IMR-90 (cell line): ENCODE results near the gene ZNF423. TPM values are rescaled to one million over a fixed set of nuclear protein-coding genes. Genes with fewer than 3 reads are reported as not detected.

ENCODE experiments used
- ATAC-seq: fragments of 200-7000 bp; cut with Tn5 transposase; 2 replicates; pipeline ENCODE4 v1.9.1; 2020; ENCODE audit warnings: low read depth, mild to moderate bottlenecking, moderate library complexity
- BruUV-seq: library from RNA; stranded (reverse); fragments of 400-500 nt; replicated peaks from 2 replicates; lab custom pipeline; 2021; lab: Mats Ljungman, UMichigan
- CTCF ChIA-PET: fragments of 300-600 bp; formaldehyde crosslinking; extraction: SDS; loops from one replicate; lab custom pipeline; 2021; ENCODE audit warnings: antibody characterized with exemption; lab: Yijun Ruan, JAX
- POLR2A ChIA-PET: fragments of 300-600 bp; sonication (Branson Sonifier 250); formaldehyde crosslinking; loops from one replicate; lab custom pipeline; 2022; ENCODE audit warnings: antibody characterized with exemption; ENCODE audit not compliant: unreplicated experiment; lab: Charles Lee
- DNase-seq: peaks from one replicate; pipeline ENCODE4 v3.0.0; 2013
- H2AFZ ChIP-seq: replicated peaks from 2 replicates; pipeline ENCODE3; 2013; ENCODE audit warnings: low read length, mild to moderate bottlenecking; ENCODE audit not compliant: poor library complexity
- H2AK5ac ChIP-seq: 2 replicates; pipeline ENCODE4 v1.6.1; 2013; ENCODE audit warnings: low read depth, low read length, inconsistent platforms
- H2AK9ac ChIP-seq: replicated peaks from 2 replicates; pipeline ENCODE3; 2013; ENCODE audit warnings: mild to moderate bottlenecking, low read depth, low read length, moderate library complexity; ENCODE audit not compliant: poor library complexity
- H2BK120ac ChIP-seq: 2 replicates; pipeline ENCODE4 v1.6.1; 2013; ENCODE audit warnings: low read depth, low read length, inconsistent platforms
- H2BK15ac ChIP-seq: 3 replicates; pipeline ENCODE4 v1.6.1; 2013; ENCODE audit warnings: low read depth, low read length, inconsistent platforms
- H2BK20ac ChIP-seq: 2 replicates; pipeline ENCODE4 v1.6.1; 2013; ENCODE audit warnings: low read depth, mild to moderate bottlenecking, inconsistent platforms, low read length, moderate library complexity
- H2BK5ac ChIP-seq: 2 replicates; pipeline ENCODE4 v1.6.1; 2013; ENCODE audit warnings: mild to moderate bottlenecking, low read depth, low read length, inconsistent platforms; ENCODE audit not compliant: poor library complexity, severe bottlenecking
- H3K14ac ChIP-seq: replicated peaks from 2 replicates; pipeline ENCODE4 v1.6.1; 2013; ENCODE audit warnings: low read depth, low read length, inconsistent platforms
- H3K18ac ChIP-seq: 2 replicates; pipeline ENCODE4 v1.6.1; 2013; ENCODE audit warnings: low read depth, low read length, control low read depth
- H3K23ac ChIP-seq: 2 replicates; pipeline ENCODE4 v1.6.1; 2013; ENCODE audit warnings: low read depth, low read length, inconsistent platforms
- H3K27ac ChIP-seq: 2 replicates; pipeline ENCODE4 v1.5.1; 2013; ENCODE audit warnings: mild to moderate bottlenecking, control low read depth, low read length; ENCODE audit not compliant: insufficient read depth
- H3K27me3 ChIP-seq: 2 replicates; pipeline ENCODE4 v1.6.1; 2013; ENCODE audit warnings: low read length; ENCODE audit not compliant: control insufficient read depth, insufficient read depth
- H3K36me3 ChIP-seq: 2 replicates; pipeline ENCODE4 v1.6.1; 2013; ENCODE audit warnings: low read length, mixed read lengths; ENCODE audit not compliant: control insufficient read depth, insufficient read depth
- H3K4ac ChIP-seq: 2 replicates; pipeline ENCODE4 v1.6.1; 2013; ENCODE audit warnings: low read depth, low read length, inconsistent platforms
- H3K4me1 ChIP-seq: 2 replicates; pipeline ENCODE4 v1.6.1; 2013; ENCODE audit warnings: low read length, mixed read lengths; ENCODE audit not compliant: control insufficient read depth, insufficient read depth
- H3K4me2 ChIP-seq: 2 replicates; pipeline ENCODE4 v1.6.1; 2013; ENCODE audit warnings: low read depth, mild to moderate bottlenecking, control low read depth, low read length, moderate library complexity
- H3K4me3 ChIP-seq: 2 replicates; pipeline ENCODE4 v1.5.1; 2013; ENCODE audit warnings: low read depth, mild to moderate bottlenecking, control low read depth, low read length, moderate library complexity; ENCODE audit not compliant: insufficient read depth
- H3K56ac ChIP-seq: 2 replicates; pipeline ENCODE4 v1.6.1; 2013; ENCODE audit warnings: low read length, inconsistent platforms; ENCODE audit not compliant: insufficient read depth; ENCODE audit errors: extremely low read depth
- H3K79me1 ChIP-seq, 2 experiments: 2 replicates each; pipeline ENCODE4 v1.6.1; 2013; ENCODE audit warnings: low read length in 2 of 2, inconsistent platforms in 1 of 2, low read depth in 1 of 2
- H3K9ac ChIP-seq: 2 replicates; pipeline ENCODE4 v1.6.1; 2013; ENCODE audit warnings: low read depth, low read length, control low read depth
- H3K9me1 ChIP-seq: 2 replicates; pipeline ENCODE4 v1.6.1; 2013; ENCODE audit warnings: low read length, inconsistent platforms; ENCODE audit not compliant: insufficient read depth
- H3K9me3 ChIP-seq: 2 replicates; pipeline ENCODE4 v1.6.1; 2013; ENCODE audit warnings: low read length; ENCODE audit not compliant: control insufficient read depth, insufficient read depth
- H4K20me1 ChIP-seq: 2 replicates; pipeline ENCODE4 v1.6.1; 2013; ENCODE audit warnings: low read length, inconsistent platforms; ENCODE audit not compliant: insufficient read depth
- H4K5ac ChIP-seq: 2 replicates; pipeline ENCODE4 v1.6.1; 2013; ENCODE audit warnings: mild to moderate bottlenecking, low read depth, low read length, control low read depth
- H4K8ac ChIP-seq, 2 experiments: 2 replicates each; pipeline ENCODE4 v1.6.1; 2013; ENCODE audit warnings: low read depth in 2 of 2, low read length in 2 of 2, control low read depth in 1 of 2, inconsistent platforms in 1 of 2
- H4K91ac ChIP-seq: 2 replicates; pipeline ENCODE4 v1.6.1; 2013; ENCODE audit warnings: low read depth, low read length, inconsistent platforms; ENCODE audit not compliant: insufficient read depth
- BHLHE40 ChIP-seq: fragments of 150-350 bp; IDR thresholded peaks from 2 replicates; pipeline ENCODE4 v1.6.1; 2016; ENCODE audit warnings: mild to moderate bottlenecking, low read depth, low read length
- CEBPB ChIP-seq: IDR thresholded peaks from 2 replicates; pipeline ENCODE4 v1.6.1; 2012; ENCODE audit warnings: low read depth, low read length, improper control_type of control experiment
- CHD1 ChIP-seq: IDR thresholded peaks from 2 replicates; pipeline ENCODE4 v1.6.1; 2012; ENCODE audit warnings: low read depth, low read length, improper control_type of control experiment
- CTCF ChIP-seq: conservative IDR thresholded peaks from 2 replicates; pipeline ENCODE4 v1.5.1; 2012; ENCODE audit warnings: mild to moderate bottlenecking, low read depth, low read length, improper control_type of control experiment
- ELK1 ChIP-seq: fragments of 150-350 bp; IDR thresholded peaks from 2 replicates; pipeline ENCODE4 v1.6.1; 2016; ENCODE audit warnings: low read depth, mild to moderate bottlenecking, low read length, moderate library complexity, borderline replicate concordance
- FOS ChIP-seq: fragments of 150-350 bp; IDR thresholded peaks from 2 replicates; pipeline ENCODE4 v1.6.1; 2016; ENCODE audit warnings: low read depth, low read length
- MAFK ChIP-seq: IDR thresholded peaks from 2 replicates; pipeline ENCODE4 v1.6.1; 2012; ENCODE audit warnings: low read depth, low read length, improper control_type of control experiment
- MAZ ChIP-seq: IDR thresholded peaks from 2 replicates; pipeline ENCODE4 v1.6.1; 2012; ENCODE audit warnings: low read depth, mild to moderate bottlenecking, low read length, improper control_type of control experiment, moderate library complexity, borderline replicate concordance
- MXI1 ChIP-seq: IDR thresholded peaks from 2 replicates; pipeline ENCODE4 v1.6.1; 2012; ENCODE audit warnings: low read depth, mild to moderate bottlenecking, low read length, moderate library complexity, borderline replicate concordance
- NFE2L2 ChIP-seq: fragments of 150-350 bp; IDR thresholded peaks from 2 replicates; pipeline ENCODE4 v1.6.1; 2016; ENCODE audit warnings: low read depth, mild to moderate bottlenecking, low read length
- POLR2A ChIP-seq: IDR thresholded peaks from 2 replicates; pipeline ENCODE4 v1.6.1; 2012; ENCODE audit warnings: mild to moderate bottlenecking, low read depth, low read length
- RAD21 ChIP-seq: IDR thresholded peaks from 2 replicates; pipeline ENCODE4 v1.6.1; 2012; ENCODE audit warnings: low read length, improper control_type of control experiment
- RCOR1 ChIP-seq: IDR thresholded peaks from 2 replicates; pipeline ENCODE4 v1.6.1; 2012; ENCODE audit warnings: mild to moderate bottlenecking, low read length, improper control_type of control experiment; ENCODE audit not compliant: insufficient replicate concordance
- RFX5 ChIP-seq: IDR thresholded peaks from 2 replicates; pipeline ENCODE4 v1.8.0; 2012; ENCODE audit warnings: low read depth, mild to moderate bottlenecking, low read length, moderate library complexity
- SMC3 ChIP-seq: fragments of 150-350 bp; IDR thresholded peaks from 2 replicates; pipeline ENCODE4 v1.6.1; 2016; ENCODE audit warnings: low read depth, mild to moderate bottlenecking, antibody characterized with exemption, low read length, moderate library complexity
- USF2 ChIP-seq: fragments of 150-350 bp; IDR thresholded peaks from 2 replicates; pipeline ENCODE4 v1.6.1; 2017; ENCODE audit warnings: mild to moderate bottlenecking, antibody characterized with exemption, low read length, low read depth
- WGBS, 2 experiments: methylation state at CpG; one replicate each; pipeline versions ENCODE4 v1.1.5 to v1.1.7; 2013; ENCODE audit warnings: missing lambda C conversion rate in 2 of 2; ENCODE audit not compliant: insufficient read length in 1 of 2; ENCODE audit errors: extremely low coverage in 2 of 2; 5-methylcytosine and 5-hydroxymethylcytosine counted together
- dilution Hi-C: fragments of 300-500 bp; cut with HindIII; formaldehyde crosslinking; loops from one replicate; pipeline ENCODE4 v1.14.3; 2018; ENCODE audit warnings: low sequenced_read_pairs; ENCODE audit not compliant: unreplicated experiment
- in situ Hi-C: fragments of 300-500 bp; cut with MboI; formaldehyde crosslinking; loops from 3 replicates; pipeline ENCODE4 v1.14.3; 2019; ENCODE audit warnings: low sequenced_read_pairs, inconsistent platforms, mixed read lengths
- intact Hi-C: fragments of 100-400 bp; cut with micrococcal nuclease; formaldehyde crosslinking; loops from 2 replicates; pipeline ENCODE4 v1.10.0; 2022
- polyA plus RNA-seq, 3 experiments: library from polyadenylated mRNA; depleted of rRNA; stranded (reverse); fragments of >200 nt; gene quantifications; 2 replicates each; pipeline ENCODE4 v1.2.3, GENCODE V29; 2012; ENCODE audit warnings: low replicate concordance in 1 of 3
- total RNA-seq: library from RNA; depleted of rRNA; stranded (reverse); fragments of >200 nt; gene quantifications from 2 replicates; pipeline ENCODE4 v1.2.3, GENCODE V29; 2012

The ZNF423 gene
- total and polyA plus RNA-seq, 2 of the 4 experiments (the other 2 are of a cell fraction): under 0.01 to 0.10 TPM

- Histone ChIP-seq H3K4me1 (peaks cover 2% of the 10 kb centered on the region; the same call in 1 of the 2 replicates), H3K4ac (no peak overlapping the region), H3K9me3 (no peaks in the 10 kb centered on the region), H3K14ac (no peak overlapping the region), H3K9me1 (no peaks in the 10 kb centered on the region), H3K18ac (no peak overlapping the region), H3K4me2 (no peak overlapping the region), H4K20me1 (no peaks in the 10 kb centered on the region; the same call in 1 of the 2 replicates), H2AFZ (peak overlapping the region; percentile 75), H4K5ac (no peak overlapping the region), H2BK5ac (no peak overlapping the region), H3K4me3 (no peak overlapping the region), H3K27ac (no peak overlapping the region), H3K27me3 (peaks cover 68% of the 10 kb centered on the region), H2BK120ac (no peak overlapping the region), H4K8ac (no peak overlapping the region), H3K23ac (no peak overlapping the region), H3K79me1 (no peaks in the 10 kb centered on the region), H2AK9ac (no peak overlapping the region), H2AK5ac (no peak overlapping the region), H2BK15ac (no peak overlapping the region), H4K91ac (no peak overlapping the region), H3K56ac (no peak overlapping the region), H3K9ac (no peak overlapping the region), H3K36me3 (no peaks in the 10 kb centered on the region), H2BK20ac (no peak overlapping the region)
- ATAC-seq: no peak
- dilution Hi-C loops: no loop called here
- intact Hi-C loops: no loop called here
- TF ChIP-seq RFX5 (no peak), ELK1 (no peak), NFE2L2 (no peak), CHD1 (no peak), FOS (no peak), RAD21 (no peak), POLR2A (no peak), CTCF (no peak), SMC3 (no peak), BHLHE40 (no peak), CEBPB (no peak), MXI1 (no peak), MAFK (no peak), USF2 (no peak), RCOR1 (no peak), MAZ (no peak)
- DNase-seq: no peak
- 29% methylated on average over 5 of the region's 33 CpGs; no CpG with 5 or more reads in 1 of the 2 experiments for WGBS, 2 experiments
- BruUV-seq: no TSS peak
- in situ Hi-C loops: no loop called here
- CTCF ChIA-PET: no interaction called here
- POLR2A ChIA-PET: no interaction called here
Observed at GRCh38 chr16:49854188-49854795, 1.6 kb downstream of the ZNF423 start.
